H1 (cell line): Measurements from ENCODE around the gene TPBGL. TPM values are rescaled to one million over a fixed set of nuclear protein-coding genes. Genes with fewer than 3 reads are reported as not detected.

Experiments used
- CTCF ChIA-PET: fragments of 300-600 bp; sonication (Branson Sonifier 250); formaldehyde crosslinking; loops from one replicate; lab custom pipeline; 2021; ENCODE audit not compliant: partially characterized antibody; lab: Charles Lee
- POLR2A ChIA-PET: fragments of 300-600 bp; sonication (Branson Sonifier 250); formaldehyde crosslinking; loops from one replicate; lab custom pipeline; 2021; ENCODE audit warnings: inconsistent platforms; ENCODE audit not compliant: partially characterized antibody; lab: Charles Lee
- DNase-seq, 2 experiments: peaks; one replicate each; pipeline versions ENCODE4 v3.0.0 to v3.0.0-alpha.2; 2010 to 2022; ENCODE audit warnings: low spot score in 2 of 2, low read depth in 1 of 2, mixed read lengths in 1 of 2
- FAIRE-seq: peaks from 2 replicates; lab custom pipeline; 2011; peaks lifted over from hg19 to GRCh38; lab: Jason Lieb, UNC
- H2AFZ ChIP-seq: 2 replicates; pipeline ENCODE4 v1.8.1; 2012; ENCODE audit warnings: low read length, inconsistent platforms
- H2AK5ac ChIP-seq: 2 replicates; pipeline ENCODE4 v1.6.1; 2013; ENCODE audit warnings: low read depth, low read length
- H2BK120ac ChIP-seq: replicated peaks from 2 replicates; pipeline ENCODE3; 2013; ENCODE audit warnings: low read depth, low read length, inconsistent platforms
- H2BK12ac ChIP-seq: 2 replicates; pipeline ENCODE4 v1.6.1; 2013; ENCODE audit warnings: low read depth, low read length
- H2BK15ac ChIP-seq: 2 replicates; pipeline ENCODE4 v1.6.1; 2013; ENCODE audit warnings: low read length
- H2BK20ac ChIP-seq: 2 replicates; pipeline ENCODE4 v1.6.1; 2013; ENCODE audit warnings: low read length
- H2BK5ac ChIP-seq: 2 replicates; pipeline ENCODE4 v1.6.1; 2013; ENCODE audit warnings: low read depth, low read length
- H3K14ac ChIP-seq: 2 replicates; pipeline ENCODE4 v1.6.1; 2013; ENCODE audit warnings: inconsistent platforms; ENCODE audit not compliant: insufficient read length
- H3K18ac ChIP-seq: 2 replicates; pipeline ENCODE4 v1.6.1; 2013; ENCODE audit warnings: low read length; ENCODE audit errors: extremely low read depth
- H3K23ac ChIP-seq: 2 replicates; pipeline ENCODE4 v1.6.1; 2013; ENCODE audit warnings: inconsistent platforms; ENCODE audit not compliant: insufficient read length
- H3K23me2 ChIP-seq: 2 replicates; pipeline ENCODE4 v1.6.1; 2013; ENCODE audit warnings: low read depth, low read length
- H3K27ac ChIP-seq: 2 replicates; pipeline ENCODE4 v1.6.1; 2011; ENCODE audit warnings: low read depth, low read length, inconsistent platforms
- H3K27me3 ChIP-seq, 4 experiments: replicated peaks in 1 of 4; 1 replicate in 1 of 4; 2 replicates in 3 of 4; pipeline versions ENCODE4 v1.6.1 to v1.8.1; 2011 to 2013; ENCODE audit warnings: low read length in 3 of 4, mild to moderate bottlenecking in 3 of 4, inconsistent platforms in 2 of 4, mixed read lengths in 2 of 4, moderate library complexity in 1 of 4; ENCODE audit not compliant: control insufficient read depth in 3 of 4, insufficient read depth in 3 of 4; ENCODE audit errors: extremely low read depth in 1 of 4
- H3K36me3 ChIP-seq, 4 experiments: 2 replicates each; pipeline versions ENCODE4 v1.6.1 to v1.8.1; 2011 to 2013; ENCODE audit warnings: mild to moderate bottlenecking in 4 of 4, low read length in 3 of 4, moderate library complexity in 2 of 4, control low read depth in 1 of 4, inconsistent platforms in 1 of 4; ENCODE audit not compliant: insufficient read depth in 4 of 4, control insufficient read depth in 2 of 4
- H3K4ac ChIP-seq: replicated peaks from 2 replicates; pipeline ENCODE3; 2013; ENCODE audit warnings: low read length, low read depth, mixed read lengths, inconsistent platforms; ENCODE audit not compliant: insufficient read length
- H3K4me1 ChIP-seq, 4 experiments: replicated peaks in 1 of 4; 1 replicate in 1 of 4; 2 replicates in 3 of 4; pipeline versions ENCODE4 v1.6.1 to v1.8.1; 2011 to 2013; ENCODE audit warnings: low read length in 3 of 4, inconsistent platforms in 2 of 4, mixed read lengths in 1 of 4; ENCODE audit not compliant: insufficient read depth in 4 of 4, control insufficient read depth in 3 of 4
- H3K4me2 ChIP-seq, 2 experiments: 2 replicates each; pipeline versions ENCODE4 v1.6.1 to v1.8.1; 2011 to 2013; ENCODE audit warnings: low read depth in 2 of 2, low read length in 2 of 2, control low read depth in 1 of 2, inconsistent platforms in 1 of 2, mild to moderate bottlenecking in 1 of 2; ENCODE audit not compliant: insufficient read depth in 1 of 2
- H3K4me3 ChIP-seq, 4 experiments: fragments of 200-600, 300-600 bp in 1 of 4; sonication (generic), shearing (Covaris generic), sonication (Bioruptor Twin) in 1 of 4; 2 replicates each; pipeline versions ENCODE4 v1.5.1 to v1.8.1; 2011 to 2016; ENCODE audit warnings: low read length in 4 of 4, low read depth in 3 of 4, control low read depth in 2 of 4, inconsistent platforms in 2 of 4, mild to moderate bottlenecking in 2 of 4, mixed read lengths in 1 of 4, moderate library complexity in 1 of 4; ENCODE audit not compliant: insufficient read depth in 2 of 4; ENCODE audit errors: extremely low read depth in 1 of 4
- H3K56ac ChIP-seq: replicated peaks from 2 replicates; pipeline ENCODE3; 2013; ENCODE audit warnings: low read depth, mild to moderate bottlenecking, mixed read lengths, low read length, inconsistent platforms; ENCODE audit not compliant: insufficient read length
- H3K79me1 ChIP-seq: 2 replicates; pipeline ENCODE4 v1.6.1; 2013; ENCODE audit warnings: low read depth, low read length, control low read depth
- H3K79me2 ChIP-seq, 2 experiments: 2 replicates each; pipeline versions ENCODE4 v1.6.1 to v1.8.1; 2012 to 2013; ENCODE audit warnings: low read length in 2 of 2, mild to moderate bottlenecking in 2 of 2, inconsistent platforms in 1 of 2; ENCODE audit not compliant: insufficient read depth in 2 of 2, control insufficient read depth in 1 of 2
- H3K9ac ChIP-seq, 4 experiments: replicated peaks in 1 of 4; 1 replicate in 1 of 4; 2 replicates in 3 of 4; pipeline versions ENCODE4 v1.6.1 to v1.8.1; 2011 to 2013; ENCODE audit warnings: low read depth in 3 of 4, low read length in 3 of 4, control low read depth in 2 of 4, mild to moderate bottlenecking in 2 of 4, moderate library complexity in 2 of 4, inconsistent platforms in 1 of 4; ENCODE audit errors: extremely low read depth in 1 of 4
- H3K9me3 ChIP-seq, 2 experiments: 2 replicates each; pipeline versions ENCODE4 v1.6.1 to v1.8.1; 2012 to 2013; ENCODE audit warnings: mild to moderate bottlenecking in 2 of 2, moderate library complexity in 2 of 2, control low read depth in 1 of 2, inconsistent platforms in 1 of 2, low read depth in 1 of 2, low read length in 1 of 2, mixed read lengths in 1 of 2; ENCODE audit not compliant: insufficient read depth in 2 of 2
- H4K20me1 ChIP-seq, 2 experiments: replicated peaks in 1 of 2; 2 replicates each; pipeline versions ENCODE3 to v1.8.1; 2011 to 2013; ENCODE audit warnings: inconsistent platforms in 2 of 2, low read length in 2 of 2, mild to moderate bottlenecking in 1 of 2; ENCODE audit not compliant: insufficient read depth in 2 of 2, control insufficient read depth in 1 of 2
- H4K5ac ChIP-seq: 2 replicates; pipeline ENCODE4 v1.6.1; 2013; ENCODE audit warnings: low read length, low read depth, mixed read lengths, inconsistent platforms; ENCODE audit not compliant: insufficient read length
- H4K8ac ChIP-seq: 2 replicates; pipeline ENCODE4 v1.8.0; 2013; ENCODE audit warnings: mild to moderate bottlenecking, moderate library complexity, low read length, inconsistent platforms; ENCODE audit not compliant: insufficient read depth; ENCODE audit errors: extremely low read depth
- H4K91ac ChIP-seq: replicated peaks from 2 replicates; pipeline ENCODE3; 2013; ENCODE audit warnings: low read length, mixed read lengths, inconsistent platforms; ENCODE audit not compliant: insufficient read length
- ASH2L ChIP-seq: fragments of 200-600, 300-600 bp; sonication (generic); IDR thresholded peaks from one replicate; pipeline ENCODE4 v1.7.1; 2017; ENCODE audit warnings: low read length
- CBX5 ChIP-seq: fragments of 300-800, 300-1000 bp; sonication (generic); IDR thresholded peaks from 2 replicates; pipeline ENCODE4 v1.7.1; 2016; ENCODE audit warnings: antibody characterized with exemption, low read length, low read depth
- CBX8 ChIP-seq: fragments of 300-800, 300-1000 bp; sonication (generic); IDR thresholded peaks from 2 replicates; pipeline ENCODE4 v1.7.1; 2016; ENCODE audit warnings: low read depth, low read length, borderline replicate concordance
- CREB1 ChIP-seq: IDR thresholded peaks from 2 replicates; pipeline ENCODE4 v1.6.1; 2012; ENCODE audit warnings: inconsistent platforms
- CTBP2 ChIP-seq: IDR thresholded peaks from 2 replicates; pipeline ENCODE4 v1.7.0; 2011; ENCODE audit warnings: borderline replicate concordance, mild to moderate bottlenecking, moderate library complexity, mixed read lengths, low read length; ENCODE audit not compliant: insufficient read depth, insufficient read length
- EP300 ChIP-seq, 2 experiments: IDR thresholded peaks; 1 replicate in 1 of 2; 2 replicates in 1 of 2; pipeline ENCODE4 v1.6.1; 2011 to 2012; ENCODE audit warnings: low read depth in 2 of 2, low read length in 2 of 2, mild to moderate bottlenecking in 2 of 2, borderline replicate concordance in 1 of 2, inconsistent platforms in 1 of 2, moderate library complexity in 1 of 2
- FOSL1 ChIP-seq: IDR thresholded peaks from 2 replicates; pipeline ENCODE4 v1.6.1; 2011; ENCODE audit warnings: mild to moderate bottlenecking, low read depth, low read length, moderate library complexity; ENCODE audit not compliant: insufficient read depth
- KDM5A ChIP-seq: fragments of 200-600 bp; IDR thresholded peaks from 2 replicates; pipeline ENCODE4 v1.7.1; 2012; ENCODE audit warnings: mild to moderate bottlenecking, low read length, inconsistent platforms, mixed read lengths
- MAFK ChIP-seq: IDR thresholded peaks from 2 replicates; pipeline ENCODE4 v1.6.1; 2012; ENCODE audit warnings: low read depth, mild to moderate bottlenecking, improper control_type of control experiment, low read length
- TAF7 ChIP-seq: optimal IDR thresholded peaks from 2 replicates; pipeline ENCODE3; 2011; ENCODE audit warnings: low read depth, mild to moderate bottlenecking, inconsistent platforms, low read length, moderate library complexity, borderline replicate concordance
- WGBS, 2 experiments: shearing (Covaris generic) in 1 of 2; methylation state at CpG; one replicate each; pipeline versions ENCODE4 v1.1.6 to v1.1.7; 2013 to 2015; ENCODE audit warnings: low lambda C conversion rate in 2 of 2, mixed read lengths in 2 of 2, inconsistent platforms in 1 of 2, low coverage in 1 of 2, missing lambda C conversion rate in 1 of 2; ENCODE audit not compliant: insufficient replicate concordance in 2 of 2, insufficient coverage in 1 of 2, insufficient read length in 1 of 2; ENCODE audit errors: extremely low coverage in 1 of 2, missing lambda C conversion rate in 1 of 2; 5-methylcytosine and 5-hydroxymethylcytosine counted together
- polyA plus RNA-seq, 7 experiments: library from polyadenylated mRNA; depleted of rRNA in 3 of 7; stranded (reverse) in 5 of 7; unstranded in 2 of 7; fragments of >200 nt in 5 of 7; fragments of 200-250 nt in 2 of 7; gene quantifications; 1 replicate in 5 of 7; 2 replicates in 1 of 7; 4 replicates in 1 of 7; pipeline versions ENCODE4 v1.2.1 to v1.2.3, GENCODE V29; 2011 to 2013; ENCODE audit warnings: missing spikeins in 2 of 7, mixed read lengths in 2 of 7
- total RNA-seq: library from RNA; stranded (reverse); fragmentation: NEBNext Ultra II Directional; extraction: Animal tissue kit (Norgen Biotek cat#: 25700); gene quantifications from 2 replicates; pipeline ENCODE4 v1.2.1, GENCODE V29; 2021

Gene TPBGL
- total and polyA plus RNA-seq, 2 of the 8 experiments (the other 6 are each of a cell fraction or from before 2014, with no cell fraction given), result 0.26 to 0.37 TPM

DNA sequence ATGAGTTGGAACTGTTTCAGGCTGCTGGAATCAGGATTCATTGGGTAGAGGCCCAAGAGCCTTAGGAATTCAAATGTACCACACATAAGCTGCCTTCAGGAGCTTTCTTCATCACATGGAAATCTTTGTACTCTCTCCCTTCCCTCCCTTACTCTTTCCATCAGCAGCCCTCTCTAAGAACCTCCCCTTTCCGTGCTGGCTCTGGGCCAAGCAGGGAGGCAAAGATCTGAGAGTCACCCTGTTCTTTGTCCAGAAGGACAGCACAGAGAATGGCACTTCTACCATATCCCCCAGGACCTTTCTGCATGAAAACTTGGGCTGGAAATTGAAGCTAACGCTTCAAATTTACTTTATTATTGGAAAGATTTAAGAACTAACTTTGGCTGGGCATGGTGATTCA lies 20.7 kb upstream of the TPBGL start:
- no peak overlapping the region for H3K14ac ChIP-seq
- no peak overlapping the region for H2BK5ac ChIP-seq
- CTCF ChIA-PET, result interaction anchor here (0.8 to 45.7 kb wide), 8 partner anchors 11 to 814 kb away, joined by 3 to 952 read pairs (median 4); partner anchors contain the start of genes SLCO2B1 and TPBGL
- FAIRE-seq, result no peak
- WGBS, 2 experiments, result 94% methylated on average over 2 of the region's 2 CpGs; no CpG with 5 or more reads in 1 of the 2 experiments
- no peaks in the 10 kb centered on the region for H3K36me3 ChIP-seq
- no peaks in the 10 kb centered on the region for H3K9me3 ChIP-seq
- H3K79me2 ChIP-seq, result no peaks in the 10 kb centered on the region
- H3K4ac ChIP-seq, result no peak overlapping the region
- no peak overlapping the region for H2BK120ac ChIP-seq
- no peak overlapping the region for H2BK20ac ChIP-seq
- H4K5ac ChIP-seq, result no peak overlapping the region
- H4K20me1 ChIP-seq, result no peaks in the 10 kb centered on the region
- TF ChIP-seq ASH2L (no peak), FOSL1 (no peak), CREB1 (no peak), CTBP2 (no peak), TAF7 (no peak), EP300 (IDR thresholded peaks at IDR 0.05; ENCODE audit: borderline replicate concordance in 1 of 2, low read depth in 2 of 2, low read length in 2 of 2) (no peak), CBX8 (no peak), KDM5A (no peak), CBX5 (no peak), MAFK (no peak)
- TF ChIP-seq, all 59 proteins: peak for 0
- Histone ChIP-seq H4K91ac (no peak overlapping the region), H3K56ac (no peak overlapping the region), H3K4me1 (peaks cover 0 to 5% (median 1%) of the 10 kb centered on the region in 4 experiments; a peak in 1 of 7 replicates), H2AK5ac (no peak overlapping the region), H3K4me3 (no peak overlapping the region), H3K27me3 (no peaks in the 10 kb centered on the region; a peak in 2 of 7 replicates), H2BK12ac (no peak overlapping the region), H3K23me2 (no peaks in the 10 kb centered on the region; the same call in 1 of the 2 replicates), H3K9ac (no peak overlapping the region), H4K8ac (no peak overlapping the region), H3K27ac (no peak overlapping the region), H3K18ac (no peak overlapping the region), H3K79me1 (no peaks in the 10 kb centered on the region), H3K4me2 (no peak overlapping the region), H3K23ac (no peak overlapping the region), H2BK15ac (no peak overlapping the region), H2AFZ (no peak overlapping the region)
- POLR2A ChIA-PET, result no interaction called here
- DNase-seq, result no peak
